ENCODE results near the gene POLD2.
A peak's percentile ranks its signal among the peaks of the same experiment; 100 is the strongest.
"Not testable (repeated sequence)": the region's sequence is repeated elsewhere in the genome, so short reads cannot be mapped to it uniquely, and the experiment has no call there.

POLD2 gene

DNA sequence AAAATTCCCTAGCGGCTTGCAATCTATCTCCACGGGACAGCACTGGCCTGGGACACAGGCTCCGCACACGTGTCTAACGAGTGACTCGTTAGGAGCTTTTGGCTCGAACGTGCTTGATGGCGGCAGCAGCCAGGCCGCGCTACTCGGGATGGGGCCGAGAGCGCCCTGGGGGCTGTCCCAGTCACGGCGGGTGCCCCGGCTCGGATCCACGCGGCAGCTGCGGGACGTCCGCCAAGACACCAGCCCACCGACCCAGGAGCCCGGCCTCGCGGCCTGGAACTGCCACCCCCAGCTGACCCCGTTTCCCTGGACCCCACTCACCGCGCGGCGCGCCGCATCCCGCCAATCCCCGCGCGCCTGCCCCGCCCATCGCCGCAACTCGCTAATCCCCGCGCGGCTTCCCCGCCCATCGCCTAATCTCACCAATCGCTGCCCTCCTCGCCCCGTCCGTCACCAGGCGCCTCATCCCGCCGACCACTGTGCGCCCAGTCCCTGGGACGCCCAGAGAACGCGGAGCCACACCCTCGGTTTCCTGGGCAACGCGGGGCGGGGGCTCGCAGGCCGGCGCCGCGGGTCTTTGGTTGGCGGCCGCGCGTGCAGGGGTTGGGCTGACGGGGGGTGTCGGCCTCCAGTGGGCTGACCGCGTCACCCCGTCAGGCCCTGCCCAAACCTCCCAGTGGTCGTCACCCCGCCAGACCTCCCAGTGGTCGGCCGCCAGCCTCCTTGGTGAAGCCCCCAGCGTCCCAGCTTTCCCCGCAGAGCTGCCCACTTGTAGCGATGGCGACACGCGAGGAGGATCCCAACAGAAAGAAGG lies at the start of gene POLD2:
Gene POLD2 (minus strand): TSS at position 359 of the 814 bp plus-strand sequence. CDS start 1,495 bp downstream, outside the sequence.
- TF ChIP-seq, protein P1, sequence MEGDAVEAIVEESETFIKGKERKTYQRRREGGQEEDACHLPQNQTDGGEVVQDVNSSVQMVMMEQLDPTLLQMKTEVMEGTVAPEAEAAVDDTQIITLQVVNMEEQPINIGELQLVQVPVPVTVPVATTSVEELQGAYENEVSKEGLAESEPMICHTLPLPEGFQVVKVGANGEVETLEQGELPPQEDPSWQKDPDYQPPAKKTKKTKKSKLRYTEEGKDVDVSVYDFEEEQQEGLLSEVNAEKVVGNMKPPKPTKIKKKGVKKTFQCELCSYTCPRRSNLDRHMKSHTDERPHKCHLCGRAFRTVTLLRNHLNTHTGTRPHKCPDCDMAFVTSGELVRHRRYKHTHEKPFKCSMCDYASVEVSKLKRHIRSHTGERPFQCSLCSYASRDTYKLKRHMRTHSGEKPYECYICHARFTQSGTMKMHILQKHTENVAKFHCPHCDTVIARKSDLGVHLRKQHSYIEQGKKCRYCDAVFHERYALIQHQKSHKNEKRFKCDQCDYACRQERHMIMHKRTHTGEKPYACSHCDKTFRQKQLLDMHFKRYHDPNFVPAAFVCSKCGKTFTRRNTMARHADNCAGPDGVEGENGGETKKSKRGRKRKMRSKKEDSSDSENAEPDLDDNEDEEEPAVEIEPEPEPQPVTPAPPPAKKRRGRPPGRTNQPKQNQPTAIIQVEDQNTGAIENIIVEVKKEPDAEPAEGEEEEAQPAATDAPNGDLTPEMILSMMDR (IDR thresholded peaks at IDR 0.05; ENCODE audit: insufficient read depth, missing control alignments): no peak
- peak; percentile 100 for DNase-seq (ENCODE audit: insufficient read length, low spot score)
- no peak for FAIRE-seq

GRCh38 chr7:44172803-44173424 lies 49.6 kb upstream of the POLD2 start:
- FAIRE-seq: no peak
- TF ChIP-seq, protein P1 (IDR thresholded peaks at IDR 0.05; ENCODE audit: insufficient read depth, missing control alignments): no peak
- DNase-seq (ENCODE audit: insufficient read length, low spot score): no peak

GRCh38 chr7:44172352-44172751 lies 49.0 kb upstream of the POLD2 start:
- DNase-seq (ENCODE audit: insufficient read length, low spot score): no peak
- FAIRE-seq: no peak
- TF ChIP-seq, protein P1 (IDR thresholded peaks at IDR 0.05; ENCODE audit: insufficient read depth, missing control alignments): no peak

GRCh38 chr7:44171901-44172300 lies 48.6 kb upstream of the POLD2 start:
- FAIRE-seq; DNase-seq (ENCODE audit: insufficient read length, low spot score): not testable (repeated sequence)

- DNase-seq (ENCODE audit: insufficient read length, low spot score): no peak
- FAIRE-seq: no peak
- TF ChIP-seq, protein P1 (IDR thresholded peaks at IDR 0.05; ENCODE audit: insufficient read depth, missing control alignments): no peak
These were observed 44.6 kb upstream of the POLD2 start for GRCh38 chr7:44167920-44168319.

DNA sequence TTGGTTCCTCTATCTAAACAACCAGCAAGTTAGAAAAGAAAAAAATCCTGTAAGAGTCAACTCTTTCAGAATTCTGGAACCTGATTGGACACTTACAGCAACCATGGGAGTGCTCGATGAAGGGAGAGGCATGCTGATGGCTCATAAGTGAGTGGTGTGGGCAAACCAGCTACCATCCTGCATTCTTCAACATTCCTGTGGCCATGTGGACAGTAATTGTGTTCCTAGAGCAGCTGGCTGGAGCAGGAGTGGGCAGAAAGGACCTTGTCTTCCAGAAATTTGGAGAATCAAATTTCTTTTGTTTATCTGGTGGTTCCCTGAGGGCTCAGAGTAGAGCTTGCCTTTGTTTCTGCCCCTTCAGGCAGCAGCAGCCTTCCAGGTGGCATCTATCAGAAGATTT lies 40.2 kb upstream of the POLD2 start:
- TF ChIP-seq, protein P1 (IDR thresholded peaks at IDR 0.05; ENCODE audit: insufficient read depth, missing control alignments): no peak
- DNase-seq (ENCODE audit: insufficient read length, low spot score) (no peak), FAIRE-seq (no peak)

DNA sequence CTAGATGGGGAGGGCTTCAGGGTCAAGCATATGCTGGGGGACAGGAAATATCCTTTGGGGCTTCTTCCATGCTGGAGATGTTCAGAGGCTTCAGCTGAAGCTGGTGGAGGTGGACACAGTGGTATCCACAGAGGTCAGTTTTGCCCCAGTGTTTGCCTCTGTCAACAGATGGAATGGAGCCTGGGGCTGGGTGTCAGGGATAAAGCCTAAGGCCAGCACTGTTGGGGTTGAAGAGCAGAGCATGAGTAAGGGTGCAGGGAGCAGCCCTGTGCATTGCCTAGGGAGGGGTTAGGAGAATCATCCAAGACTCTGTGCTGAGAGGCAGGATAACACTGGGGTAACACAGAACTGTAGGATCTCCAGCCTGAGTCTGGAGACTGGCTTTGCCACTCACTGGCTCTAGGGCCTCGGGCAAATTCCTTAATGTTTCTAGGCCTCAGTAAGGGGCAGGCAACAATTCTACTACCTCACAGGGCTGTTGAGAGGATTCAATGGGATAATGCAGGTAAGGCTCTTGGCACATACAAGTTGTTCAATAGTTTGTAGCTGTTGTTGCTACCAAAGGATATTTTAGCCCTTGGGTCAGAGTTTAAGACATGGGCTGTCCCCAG lies 39.5 kb upstream of the POLD2 start:
- no peak for DNase-seq (ENCODE audit: insufficient read length, low spot score)
- TF ChIP-seq, protein P1 (IDR thresholded peaks at IDR 0.05; ENCODE audit: insufficient read depth, missing control alignments): no peak

More for the DNA sequence above, 39.5 kb upstream of the POLD2 start:
- FAIRE-seq: no peak

All from D721Med (cell line).